ENCODE measurements around the gene KRT6B.
"Not testable (repeated sequence)": the region's sequence is repeated elsewhere in the genome, so short reads cannot be mapped to it uniquely, and the experiment has no call there.

The KRT6B gene

DNA sequence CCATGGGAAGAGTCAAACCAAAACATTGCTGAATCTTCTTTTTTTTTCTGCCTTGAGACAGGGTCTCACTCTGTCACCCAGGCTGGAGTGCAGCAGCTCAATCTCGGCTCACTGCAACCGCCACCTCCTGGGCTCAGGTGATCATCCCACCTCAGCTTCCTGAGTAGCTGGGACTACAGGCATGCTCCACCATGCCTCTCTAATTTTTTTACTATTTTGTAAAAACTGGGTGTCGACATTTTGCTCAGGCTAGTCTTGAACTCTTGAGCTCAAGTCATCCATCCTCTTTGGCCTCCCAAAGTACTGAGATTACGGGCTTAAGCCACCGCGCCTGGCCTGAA is 16.3 kb downstream of the KRT6B start:
- DNase-seq, result no peak

DNA sequence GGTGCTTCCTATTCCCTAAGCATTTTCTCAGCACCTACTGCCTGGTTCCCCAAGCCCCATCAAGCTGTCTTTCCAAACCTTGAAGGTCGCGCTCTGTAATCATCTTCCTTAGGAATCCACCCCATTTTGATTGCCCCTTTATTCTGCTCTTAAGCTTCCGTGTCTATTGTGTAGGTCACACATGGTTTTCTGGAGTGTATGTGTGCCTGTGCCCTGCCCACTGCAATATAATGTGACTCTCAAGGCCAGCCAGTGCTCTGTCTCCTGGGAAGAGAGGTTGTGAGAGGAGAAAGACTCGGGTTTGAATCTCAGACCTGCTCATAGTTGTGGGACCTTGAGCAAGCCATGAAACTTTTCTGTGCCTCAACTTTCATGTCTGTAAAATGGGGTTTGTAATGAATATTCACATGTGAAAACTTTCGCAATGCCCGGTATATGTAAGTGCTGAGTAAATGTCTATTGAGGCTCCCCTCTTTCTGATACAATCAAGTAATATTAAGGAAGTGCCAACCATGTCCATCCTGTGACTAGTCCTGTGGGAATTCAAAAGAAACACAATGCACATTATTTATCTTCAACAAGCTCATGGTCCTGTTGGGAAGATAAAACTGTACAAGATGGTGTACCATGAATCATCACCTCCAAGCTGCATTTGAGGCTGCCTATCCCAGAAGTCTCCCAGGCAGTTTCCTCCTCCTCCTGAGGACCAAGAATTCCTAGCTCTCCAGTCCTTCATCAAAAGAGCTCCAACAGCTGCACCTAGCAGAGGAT is 17.0 kb downstream of the KRT6B start:
- DNase-seq, result no peak

DNA sequence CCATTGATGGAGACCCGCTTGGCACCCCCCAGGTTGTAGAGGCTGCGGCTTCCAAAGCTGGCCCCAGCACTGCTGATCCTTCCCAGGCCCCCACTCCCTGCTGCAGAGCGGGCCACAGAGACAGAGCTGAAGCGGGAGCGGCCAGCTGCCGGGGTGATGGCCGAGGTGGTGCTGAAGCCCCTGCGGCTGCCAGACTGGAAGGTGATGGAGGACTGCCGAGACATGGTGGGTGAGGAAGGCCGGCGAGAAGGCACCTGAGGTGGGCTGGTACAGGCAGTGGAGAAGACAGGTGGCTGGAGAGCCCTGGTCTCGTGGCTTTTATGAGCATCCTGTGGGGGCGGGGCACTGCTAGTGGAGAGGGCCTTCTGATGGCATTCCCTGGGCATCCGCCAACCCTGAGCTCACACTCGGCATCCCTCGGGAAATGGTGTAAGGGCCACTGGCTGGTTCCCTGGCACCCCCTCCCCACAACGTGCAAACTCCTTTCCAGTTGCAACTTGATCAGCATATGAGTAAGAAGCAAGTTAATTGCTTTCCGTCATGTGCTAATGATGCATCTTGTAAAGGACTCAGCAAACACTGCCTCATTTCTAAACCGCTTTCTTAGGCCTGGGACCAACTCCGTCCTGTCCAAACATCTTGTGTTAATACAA is 17.7 kb downstream of the KRT6B start, which contains the start of gene KRT75:
KRT75 (minus strand) TSS at position 291 of the 653 bp plus-strand sequence; CDS start at position 224, 67 bp downstream.
- no peak for DNase-seq

DNA sequence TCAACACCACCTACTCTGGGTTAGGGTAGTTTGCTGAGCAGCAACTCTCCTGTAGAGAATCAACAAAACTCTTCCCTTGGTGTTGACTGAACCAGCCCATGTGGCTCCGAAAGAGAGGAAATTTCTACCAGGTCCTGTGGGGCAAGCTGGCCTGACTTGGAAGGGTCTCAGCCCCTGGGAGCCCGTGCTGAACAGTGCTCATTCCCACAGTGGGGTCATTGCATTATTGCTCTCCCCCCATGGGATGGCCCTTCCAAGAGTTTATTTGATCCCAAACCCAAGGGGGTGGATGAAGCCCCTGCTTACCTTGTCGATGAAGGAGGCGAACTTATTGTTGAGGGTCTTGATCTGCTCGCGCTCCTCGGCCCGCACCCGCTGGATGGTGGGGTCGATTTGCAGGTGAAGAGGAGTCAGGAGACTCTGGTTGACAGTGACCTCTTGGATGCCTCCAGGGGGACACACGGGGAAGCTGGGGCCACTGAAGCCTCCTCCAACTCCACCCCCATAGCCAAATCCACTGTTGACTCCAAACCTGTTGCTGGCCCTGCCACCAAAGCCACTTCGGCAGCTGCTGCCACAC is 18.4 kb downstream of the KRT6B start:
- DNase-seq, result no peak

DNA sequence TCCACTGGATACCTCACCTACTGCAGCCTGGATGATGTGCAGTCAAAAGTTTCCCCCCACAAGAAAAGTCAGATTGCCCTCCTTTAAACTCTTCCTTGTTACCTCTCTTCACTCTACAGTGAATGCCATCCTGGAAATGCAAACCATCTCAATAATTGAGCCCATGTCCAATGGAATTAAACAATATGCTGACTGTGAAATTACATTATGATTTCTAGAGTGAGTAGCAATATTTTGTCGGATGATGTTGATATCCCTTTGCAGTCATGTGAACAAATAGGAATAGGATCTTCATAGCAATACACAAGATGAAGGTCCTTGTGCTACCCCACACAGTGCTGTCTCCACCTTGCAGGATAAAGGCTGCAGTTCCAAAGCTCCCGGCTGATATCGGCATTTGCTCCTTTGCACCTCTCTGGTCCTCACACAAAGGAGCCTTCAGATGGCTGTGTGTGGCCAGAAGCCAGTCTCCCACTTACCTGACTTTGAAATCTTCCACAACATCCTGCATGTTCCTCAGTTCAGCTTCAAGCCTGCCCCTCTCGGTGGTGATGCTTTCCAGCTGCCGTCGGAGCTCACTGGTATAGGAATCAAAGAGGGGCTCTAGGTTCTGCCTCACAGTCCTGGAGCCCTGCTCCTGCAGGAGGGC is 19.3 kb downstream of the KRT6B start:
- DNase-seq, result no peak

DNA sequence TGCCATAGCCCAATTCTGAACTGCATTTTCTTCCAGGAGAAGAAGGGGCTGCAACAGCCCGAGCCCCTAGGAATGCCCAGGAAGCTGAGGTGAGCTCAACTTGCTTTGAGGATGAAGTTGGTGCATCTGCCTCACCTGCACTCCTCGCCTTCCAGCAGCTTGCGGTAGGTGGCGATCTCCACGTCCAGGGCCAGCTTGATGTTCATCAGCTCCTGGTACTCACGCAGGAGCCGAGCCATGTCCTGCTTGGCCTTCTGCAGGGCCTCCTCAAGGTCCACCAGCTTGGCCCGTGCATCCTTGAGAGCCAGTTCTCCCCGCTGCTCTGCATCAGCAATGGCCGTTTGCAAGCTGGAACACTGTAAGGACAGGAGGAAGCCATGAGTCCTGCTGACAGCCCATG is 23.8 kb downstream of the KRT6B start:
- no peak for DNase-seq

DNA sequence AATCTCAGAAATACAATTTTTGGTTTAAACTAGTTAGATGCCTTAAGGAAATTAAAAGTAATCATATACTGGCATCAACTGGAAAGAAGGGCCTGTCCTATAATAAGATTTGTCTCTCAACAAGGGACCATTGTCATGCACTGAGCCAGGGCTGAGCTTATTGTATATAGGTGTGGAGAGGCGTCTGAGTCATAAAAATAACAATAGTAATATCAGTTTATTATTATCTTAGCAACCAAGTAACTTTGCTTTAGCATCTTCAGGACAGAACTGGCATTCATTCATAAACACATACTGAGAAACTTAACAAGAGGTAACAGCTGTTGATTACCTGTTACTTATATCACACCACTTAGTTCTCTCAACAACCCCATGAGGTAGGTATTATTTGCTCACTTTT is 24.9 kb downstream of the KRT6B start:
- no peak for DNase-seq

DNA sequence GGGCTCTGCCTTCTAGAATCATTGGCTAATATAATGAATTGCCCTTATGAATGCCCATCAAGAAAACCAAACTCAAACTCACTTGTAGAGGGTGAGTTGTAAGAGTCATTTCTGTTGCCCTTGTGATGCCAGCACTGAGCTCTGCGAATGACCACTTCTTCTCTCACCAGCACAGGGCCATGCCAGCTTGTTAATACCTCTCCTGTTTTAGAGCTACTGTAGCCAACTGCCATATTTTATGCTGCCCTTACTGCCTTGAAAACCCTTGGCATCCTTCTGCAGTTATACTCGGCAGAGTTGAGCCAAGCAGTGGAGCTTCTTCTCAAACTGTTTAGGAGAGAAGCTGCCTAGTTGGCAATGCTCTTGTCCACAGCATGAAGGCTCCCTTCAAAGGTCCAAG is 25.9 kb downstream of the KRT6B start:
- no peak for DNase-seq

DNA sequence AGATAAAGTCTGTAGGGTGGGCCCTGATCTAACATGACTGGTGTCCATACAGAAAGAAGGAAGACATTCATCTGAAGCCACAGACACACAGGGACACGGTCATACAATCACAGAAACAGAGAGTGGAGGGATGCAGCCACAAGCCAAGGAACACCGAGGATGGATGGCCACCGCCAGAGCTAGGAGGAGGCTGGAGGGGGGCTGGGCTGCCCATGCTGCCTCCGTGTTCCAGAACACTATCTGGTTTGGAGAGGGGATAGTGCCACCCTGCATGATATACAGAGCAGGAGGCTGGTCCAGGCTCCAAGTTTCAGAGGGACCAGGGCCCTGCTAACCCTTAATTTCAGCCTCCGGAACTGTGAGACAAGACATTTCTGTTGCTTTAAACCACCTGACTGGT is 26.5 kb downstream of the KRT6B start:
- no peak for DNase-seq

DNA sequence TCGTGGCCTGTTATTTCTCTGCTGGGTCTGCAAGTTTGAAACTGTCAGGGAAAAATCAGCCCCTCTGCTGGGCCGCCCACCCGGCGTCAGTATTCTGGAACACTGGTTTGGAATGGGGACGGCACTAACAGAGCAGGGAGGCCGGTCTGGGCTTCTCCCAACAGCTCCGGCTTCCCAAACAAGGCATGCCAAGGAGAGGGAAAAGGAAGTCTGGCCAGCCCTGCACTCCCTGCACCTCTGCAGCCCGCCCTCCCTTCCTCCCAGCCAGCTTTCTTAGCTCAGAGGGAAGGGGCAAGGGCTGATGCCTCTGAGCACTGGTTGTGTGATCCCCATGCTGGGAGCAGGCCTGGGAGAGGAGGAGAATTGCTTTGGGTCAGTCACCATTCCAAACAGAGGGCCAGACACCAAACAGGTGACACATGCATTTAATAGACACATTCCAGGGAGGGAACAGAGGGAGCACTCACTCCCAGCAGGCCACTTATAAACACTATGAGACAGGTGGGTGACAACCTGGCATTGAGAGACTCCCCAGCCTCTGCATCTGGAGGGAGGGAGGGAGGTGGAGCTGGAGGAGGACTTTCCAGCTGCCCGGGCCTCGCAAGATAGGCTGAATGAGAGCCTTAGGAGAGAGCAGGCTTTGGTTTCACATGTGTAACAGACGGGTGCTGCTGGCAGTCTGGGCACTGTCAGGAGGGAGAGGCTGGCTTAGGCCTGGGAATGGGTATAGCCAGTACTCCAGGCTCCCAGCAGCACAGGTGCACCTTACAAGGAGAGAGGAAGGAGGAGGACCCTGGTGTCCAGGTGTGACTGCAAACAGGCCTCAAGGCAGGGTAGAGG is 28.1 kb downstream of the KRT6B start:
- no peak for DNase-seq

DNA sequence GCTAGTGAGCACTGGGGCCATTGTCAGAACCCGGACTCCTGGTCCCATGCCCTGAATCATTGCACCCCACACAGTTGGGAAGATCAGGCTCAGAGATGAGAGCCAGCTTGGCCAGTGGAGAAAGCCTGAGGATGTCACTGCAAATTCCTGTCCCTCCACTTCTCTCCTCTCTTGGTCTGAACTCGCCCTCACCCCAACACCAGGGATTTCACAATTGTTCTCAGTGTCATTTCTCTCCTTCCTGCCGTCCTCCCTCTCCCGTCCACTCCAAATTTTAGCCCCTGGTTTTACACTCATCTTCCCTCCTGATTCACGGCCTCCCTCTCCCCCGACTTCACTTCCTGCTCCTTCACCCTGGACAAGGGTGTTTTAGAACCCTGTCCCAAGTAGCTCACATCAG is 28.9 kb downstream of the KRT6B start:
- DNase-seq, result no peak

DNA sequence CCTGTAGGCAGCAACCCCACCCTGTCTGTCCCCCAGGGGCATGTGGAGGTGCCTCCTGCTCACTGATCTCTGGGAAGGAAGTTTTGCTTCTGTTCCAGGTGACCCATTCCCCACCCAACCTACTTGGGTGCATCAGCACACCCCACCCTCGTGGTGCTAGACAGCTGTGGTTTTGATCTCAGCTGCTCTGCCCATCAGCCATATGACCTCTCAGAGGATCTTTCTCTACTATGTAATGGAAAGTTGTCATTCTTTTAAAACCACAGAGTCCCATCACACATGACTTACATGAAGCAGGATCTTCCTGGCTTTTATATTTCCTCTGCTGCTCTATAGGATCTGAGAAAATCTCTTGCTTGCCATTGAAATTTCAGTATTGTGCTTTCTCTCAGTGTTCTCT is 32.3 kb downstream of the KRT6B start:
- no peak for DNase-seq

DNA sequence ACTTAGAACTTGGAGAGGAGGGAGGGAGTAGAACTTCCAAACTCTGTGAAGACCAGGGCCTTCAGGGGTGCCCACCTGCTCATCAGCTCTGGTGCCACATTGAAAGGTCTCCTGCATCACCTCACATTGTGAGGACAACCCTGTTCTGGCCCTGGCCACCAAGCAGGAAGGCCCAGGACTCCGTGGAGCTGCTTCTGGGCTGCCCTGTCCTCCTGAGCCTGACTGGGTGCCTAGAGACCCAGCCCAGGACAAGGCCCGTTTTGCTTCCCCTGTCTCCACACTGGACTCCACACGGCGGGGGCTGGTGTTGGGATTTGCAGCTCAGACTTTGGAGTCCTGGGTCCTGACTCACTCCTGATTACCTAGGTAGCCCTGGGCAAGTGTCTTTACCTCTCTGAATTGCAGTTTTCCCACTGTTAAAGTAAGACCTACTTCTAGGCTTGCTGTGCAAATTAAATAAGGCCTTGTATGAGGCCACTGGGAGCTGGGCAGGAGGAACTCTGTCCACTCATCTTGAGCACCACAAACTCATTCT is 33.3 kb downstream of the KRT6B start:
- DNase-seq, result no peak

DNA sequence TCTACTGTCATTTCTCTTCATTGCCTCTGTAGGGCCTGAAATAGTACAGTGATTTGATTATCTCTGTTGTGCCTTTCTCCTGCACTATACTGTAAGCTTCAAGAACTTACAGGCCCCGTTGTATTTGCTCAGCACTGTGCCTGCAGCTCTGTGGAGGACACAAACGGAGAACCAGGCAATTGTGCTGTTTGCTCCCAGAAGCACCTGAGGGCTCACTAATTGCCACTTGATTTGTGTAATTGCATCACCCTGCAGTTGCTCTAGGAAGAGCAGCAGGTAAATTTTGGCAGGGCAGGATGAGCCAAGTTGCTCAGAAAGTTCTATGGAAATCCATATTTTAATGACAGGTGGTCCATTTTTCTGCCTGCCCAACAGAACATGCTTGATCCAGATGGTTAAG is 34.2 kb downstream of the KRT6B start:
- DNase-seq, result no peak

DNA sequence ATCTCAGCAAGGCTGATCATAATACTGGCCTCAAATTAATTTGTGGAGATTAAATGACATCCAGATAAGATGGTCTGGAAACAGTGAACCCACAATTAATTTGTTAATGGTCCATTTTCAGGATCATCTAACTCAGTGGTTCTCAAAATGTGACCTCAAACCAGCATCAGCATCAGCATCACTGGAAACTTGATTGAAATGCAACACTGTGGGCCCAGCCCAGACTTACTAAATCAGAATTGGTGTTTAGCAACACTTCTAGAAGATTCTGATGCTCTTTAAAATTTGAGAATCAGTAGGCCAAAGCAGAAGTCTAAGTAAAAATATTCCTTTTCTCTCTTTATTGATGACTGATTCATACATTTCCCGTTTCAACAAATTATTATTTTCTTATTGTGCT is 35.2 kb downstream of the KRT6B start:
- DNase-seq, result no peak

DNA sequence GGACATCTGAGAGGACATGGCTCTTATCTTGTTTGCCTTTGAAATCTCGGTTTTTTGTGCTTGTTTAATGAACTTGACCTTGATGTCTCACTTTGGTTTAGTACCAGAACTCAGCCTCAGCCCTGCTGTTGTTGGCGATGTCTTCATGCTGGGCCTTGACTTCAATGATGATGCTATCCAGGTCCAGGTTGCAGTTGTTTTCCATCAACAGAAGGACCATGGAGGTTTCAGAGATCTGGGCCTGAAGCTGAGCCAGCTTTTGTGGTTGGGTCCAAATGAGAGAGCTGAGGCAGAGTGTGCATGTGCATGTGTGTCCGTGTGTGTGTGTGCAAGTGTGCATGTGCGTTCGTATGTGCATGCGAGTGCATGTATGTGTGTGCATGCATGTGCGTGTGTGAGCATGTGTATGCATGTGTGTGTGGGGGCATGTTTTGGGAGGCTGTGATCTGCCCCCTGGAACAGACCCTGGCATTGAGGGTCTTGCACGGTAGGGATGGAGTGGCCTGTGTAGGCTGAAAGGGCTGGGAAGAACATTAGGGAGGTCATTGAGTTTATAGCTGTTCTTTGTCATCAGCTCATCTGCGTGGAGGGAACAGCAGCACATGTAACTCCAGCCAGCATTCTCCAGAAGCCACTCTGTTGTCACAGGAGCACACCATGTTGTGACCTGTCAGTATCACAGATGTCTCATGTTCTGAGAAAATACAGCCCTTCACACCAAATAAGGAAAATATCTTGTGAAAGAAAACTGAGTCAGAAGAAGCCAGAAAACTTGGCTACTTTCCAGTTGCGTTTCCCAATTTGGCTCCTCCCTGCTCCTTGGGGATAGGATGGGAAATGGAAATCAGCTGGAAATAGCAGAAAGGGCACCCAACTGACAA is 35.8 kb downstream of the KRT6B start:
- no peak for DNase-seq

DNA sequence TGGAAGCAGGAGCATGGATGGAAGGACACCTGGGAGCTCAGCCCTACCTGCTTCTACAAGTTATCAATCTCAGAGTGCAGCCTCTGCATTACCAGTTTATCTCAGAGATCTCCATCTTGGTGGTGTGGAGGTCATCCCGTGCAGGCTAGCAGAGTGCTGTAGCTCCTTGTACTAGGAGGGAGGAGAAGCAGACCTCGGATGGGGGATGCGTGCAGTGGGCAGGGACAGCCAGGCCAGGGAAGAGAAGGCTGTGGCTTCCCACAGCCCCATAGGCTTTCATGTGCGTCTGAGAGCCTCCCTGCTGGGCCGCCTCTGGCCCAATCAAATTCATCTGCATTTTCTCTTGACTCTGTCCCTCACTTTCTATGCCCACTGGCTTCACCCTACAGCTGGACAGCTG is 37.0 kb downstream of the KRT6B start:
- DNase-seq, result no peak

DNA sequence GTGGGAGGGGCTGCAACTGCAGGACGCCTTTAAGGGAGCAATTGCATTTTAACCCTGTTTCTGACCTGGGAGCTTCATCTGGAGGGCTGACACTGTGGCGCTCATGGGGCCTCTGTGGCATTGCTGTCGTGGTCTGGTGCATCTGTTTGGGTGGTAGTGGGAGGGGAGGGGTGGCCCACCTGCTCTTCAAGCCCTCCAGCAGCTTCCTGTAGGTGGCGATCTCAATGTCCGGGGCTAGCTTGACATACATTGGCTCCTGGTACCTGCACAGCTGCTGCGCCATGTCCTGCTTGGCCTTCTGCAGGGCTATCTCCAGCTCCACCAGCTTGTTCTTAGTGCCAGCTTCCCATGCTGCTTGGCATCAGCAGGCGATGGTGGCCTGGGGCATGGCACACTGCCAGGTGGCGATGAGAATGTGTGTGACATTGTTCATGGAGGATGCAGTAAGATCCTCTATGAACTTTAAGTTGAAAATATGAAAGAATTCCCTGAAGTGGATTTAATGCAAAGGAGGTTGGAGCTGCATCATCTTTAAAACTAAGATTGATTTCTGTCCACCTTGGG is 38.1 kb downstream of the KRT6B start:
- no peak for DNase-seq

DNA sequence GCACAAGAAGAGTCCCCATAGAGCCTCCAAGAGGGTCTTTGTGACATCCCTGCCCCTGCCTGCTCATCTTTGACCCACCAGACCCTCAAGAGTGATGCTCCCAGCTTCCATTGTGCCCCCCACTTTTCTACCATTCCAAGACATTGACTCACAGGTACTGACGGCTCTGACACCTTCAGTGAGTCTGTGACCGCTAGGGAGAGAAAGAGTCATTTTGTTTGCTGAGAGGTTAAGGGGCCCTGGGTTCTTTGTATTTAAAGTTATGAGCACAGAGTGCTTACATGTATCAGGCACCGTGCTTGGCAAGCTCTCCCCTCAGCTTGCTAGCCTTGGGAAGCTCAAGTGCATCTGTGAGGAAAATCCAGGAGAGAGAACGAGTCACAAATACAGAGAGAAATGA is 38.7 kb downstream of the KRT6B start:
- DNase-seq, result no peak

DNA sequence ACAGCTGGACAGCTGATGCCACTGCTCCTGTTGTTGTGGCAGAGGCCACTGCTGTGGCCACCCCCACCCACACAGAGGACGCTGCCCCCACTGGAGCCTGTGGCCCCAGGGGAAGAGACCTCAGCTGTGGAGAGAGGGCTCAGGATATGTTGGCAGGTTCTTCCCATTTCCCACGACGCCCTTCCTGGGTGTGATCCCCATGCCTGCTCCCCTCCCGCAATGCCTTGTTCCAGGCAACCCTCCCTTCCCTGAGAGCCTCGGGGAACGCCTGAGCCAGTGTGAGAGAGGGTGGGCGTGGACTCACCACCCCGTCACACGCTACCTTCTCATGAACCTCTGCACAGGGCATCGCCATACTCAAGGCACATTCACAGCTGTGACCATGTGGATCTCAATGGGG is 40.1 kb downstream of the KRT6B start:
- DNase-seq, result no peak

DNA sequence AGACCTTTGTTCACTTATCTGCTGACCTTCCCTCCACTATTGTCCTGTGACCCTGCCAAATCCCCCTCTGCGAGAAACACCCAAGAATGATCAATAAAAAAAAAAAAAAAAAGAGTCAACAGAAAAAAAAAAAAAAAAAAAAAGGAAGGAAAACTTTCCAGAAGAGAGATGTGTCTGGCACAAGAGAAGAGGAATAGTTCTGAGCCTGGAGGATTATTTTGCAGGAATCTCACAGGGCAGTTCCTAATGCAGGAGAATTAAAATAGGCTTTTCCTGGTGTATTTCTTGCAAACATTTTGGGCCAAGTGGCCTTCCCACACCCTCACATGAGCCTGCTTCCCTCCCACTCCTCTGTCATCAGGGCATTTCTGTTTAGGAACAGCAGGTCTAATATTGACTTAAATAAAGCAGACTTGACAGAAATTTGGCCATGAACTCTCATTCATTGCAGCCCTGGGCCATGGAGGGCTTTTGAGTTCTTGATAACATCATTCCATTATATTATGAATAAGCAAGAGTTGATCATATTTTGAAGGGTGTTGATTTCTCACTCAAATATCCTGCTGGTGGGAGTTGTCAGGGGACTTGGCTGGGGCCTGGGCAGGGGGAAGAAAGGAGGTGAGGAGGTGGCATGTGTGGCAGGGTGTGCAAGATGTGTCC is 41.2 kb downstream of the KRT6B start:
- DNase-seq, result not testable (repeated sequence)
